CD4-positive, alpha-beta T cell treated with Interleukin-6 for 4 hours (primary cell): ENCODE data around the gene DGKK.
"Not testable (repeated sequence)": the region's sequence is repeated elsewhere in the genome, so short reads cannot be mapped to it uniquely, and the experiment has no call there.

ENCODE experiments used
- DNase-seq: peaks from one replicate; pipeline ENCODE4 v3.0.0-alpha.2; 2020; ENCODE audit warnings: mixed read lengths

Gene DGKK

GRCh38 chrX:50407976-50408375 is 62.6 kb downstream of the DGKK start:
- no peak for DNase-seq

- no peak for DNase-seq
Observed at GRCh38 chrX:50403903-50404302, 66.7 kb downstream of the DGKK start.

GRCh38 chrX:50402886-50403285 is 67.7 kb downstream of the DGKK start:
- DNase-seq = no peak

- no peak for DNase-seq
Observed at GRCh38 chrX:50393902-50394301, 76.7 kb downstream of the DGKK start.

GRCh38 chrX:50386520-50386919 is 84.1 kb downstream of the DGKK start:
- DNase-seq = no peak

GRCh38 chrX:50381729-50382415 is 88.8 kb downstream of the DGKK start:
- no peak for DNase-seq

- DNase-seq = no peak
Observed at GRCh38 chrX:50375481-50376267, 95.0 kb downstream of the DGKK start.

- DNase-seq = no peak
Observed at GRCh38 chrX:50372966-50373365, 97.7 kb downstream of the DGKK start.

- DNase-seq = no peak
Observed at GRCh38 chrX:50343917-50344316, 126.7 kb downstream of the DGKK start.

- DNase-seq = no peak
Observed at GRCh38 chrX:50333308-50333707, 137.3 kb downstream of the DGKK start.

- not testable (repeated sequence) for DNase-seq
Observed at GRCh38 chrX:50332668-50333067, 138.0 kb downstream of the DGKK start.

- DNase-seq = no peak
Observed at GRCh38 chrX:50327235-50327634, 143.4 kb downstream of the DGKK start.
